Adipocyte (in vitro differentiated cells): ENCODE data around the gene RGS7BP.

Source experiments
- DNase-seq: peaks from one replicate; pipeline ENCODE4 v3.0.0-alpha.2; 2015; ENCODE audit warnings: low read depth
- H3K27me3 ChIP-seq: replicated peaks from 2 replicates; pipeline ENCODE4 v1.7.0; 2013; ENCODE audit warnings: mild to moderate bottlenecking, low read length, moderate library complexity; ENCODE audit not compliant: control insufficient read depth, insufficient read depth
- H3K36me3 ChIP-seq: 2 replicates; pipeline ENCODE4 v1.7.0; 2013; ENCODE audit warnings: low read length, mild to moderate bottlenecking, moderate library complexity; ENCODE audit not compliant: control insufficient read depth, insufficient read depth, severe bottlenecking
- H3K4me1 ChIP-seq: 2 replicates; pipeline ENCODE4 v1.7.0; 2013; ENCODE audit warnings: mild to moderate bottlenecking, low read length, moderate library complexity; ENCODE audit not compliant: control insufficient read depth, insufficient read depth
- H3K4me3 ChIP-seq: 2 replicates; pipeline ENCODE4 v1.7.0; 2013; ENCODE audit warnings: mild to moderate bottlenecking, low read length, moderate library complexity
- H3K9ac ChIP-seq: 2 replicates; pipeline ENCODE4 v1.7.0; 2013; ENCODE audit warnings: mild to moderate bottlenecking, low read length, moderate library complexity
- H3K9me3 ChIP-seq: 2 replicates; pipeline ENCODE4 v1.7.0; 2013; ENCODE audit warnings: mild to moderate bottlenecking, low read length, moderate library complexity; ENCODE audit not compliant: control insufficient read depth

Gene RGS7BP

DNA sequence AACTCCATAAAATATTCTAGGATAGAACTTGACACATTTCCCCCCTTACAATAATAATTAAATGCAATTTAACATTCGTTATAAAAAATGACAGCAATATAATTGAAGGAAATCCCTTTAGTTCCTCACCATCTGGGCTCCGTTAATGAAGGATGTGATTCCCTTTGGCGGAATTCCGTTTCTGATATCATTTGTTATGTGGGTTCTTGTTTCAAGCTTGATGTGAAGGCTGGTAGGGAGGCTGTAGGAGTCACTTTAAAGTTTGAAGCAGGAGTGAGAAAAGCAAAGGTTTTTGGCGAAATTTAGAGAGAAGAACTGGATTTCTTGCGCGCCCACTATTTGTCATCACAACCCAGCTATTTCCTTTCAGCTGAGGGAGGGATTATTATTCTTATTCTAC is 4.0 kb downstream of the RGS7BP start:
- H3K36me3 ChIP-seq, result no peaks in the 10 kb centered on the region
- H3K9ac ChIP-seq, result no peak overlapping the region
- peaks cover 4% of the 10 kb centered on the region for H3K4me1 ChIP-seq
- H3K4me3 ChIP-seq, result no peak overlapping the region
- no peak for DNase-seq
- H3K27me3 ChIP-seq, result peaks cover 60% of the 10 kb centered on the region
- H3K9me3 ChIP-seq, result no peaks in the 10 kb centered on the region

- H3K27me3 ChIP-seq, result peaks cover 29% of the 10 kb centered on the region
These were observed 7.7 kb downstream of the RGS7BP start for GRCh38 chr5:64513492-64513891.

DNA sequence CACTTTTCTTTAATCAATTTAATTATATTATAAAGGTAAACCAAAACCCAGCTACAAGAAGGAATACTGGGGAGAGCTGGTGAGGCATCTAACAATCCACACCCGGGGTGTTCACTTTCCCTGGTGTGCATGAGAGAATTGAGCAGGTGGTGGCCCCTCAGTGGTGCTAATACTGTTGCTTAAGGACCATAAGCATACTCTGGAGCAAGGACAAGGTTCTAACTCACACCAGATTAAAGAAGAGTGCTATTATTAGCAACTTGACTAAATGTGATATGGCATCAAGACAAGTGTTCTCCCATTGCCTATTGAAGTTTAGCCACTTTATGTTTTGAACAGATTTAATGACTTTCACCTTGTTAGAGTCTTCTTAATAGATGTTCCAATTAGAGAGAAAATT is 8.8 kb downstream of the RGS7BP start:
- no peaks in the 10 kb centered on the region for H3K9me3 ChIP-seq
- no peak overlapping the region for H3K9ac ChIP-seq
- H3K27me3 ChIP-seq, result peaks cover 22% of the 10 kb centered on the region
- no peak for DNase-seq
- H3K4me3 ChIP-seq, result no peak overlapping the region
- H3K4me1 ChIP-seq, result no peaks in the 10 kb centered on the region
- H3K36me3 ChIP-seq, result no peaks in the 10 kb centered on the region

More at GRCh38 chr5:64513492-64513891, 7.7 kb downstream of the RGS7BP start:
- Histone ChIP-seq H3K4me3 (no peak overlapping the region), H3K36me3 (no peaks in the 10 kb centered on the region), H3K9me3 (no peaks in the 10 kb centered on the region), H3K4me1 (no peaks in the 10 kb centered on the region), H3K9ac (no peak overlapping the region)
- DNase-seq, result no peak

DNA sequence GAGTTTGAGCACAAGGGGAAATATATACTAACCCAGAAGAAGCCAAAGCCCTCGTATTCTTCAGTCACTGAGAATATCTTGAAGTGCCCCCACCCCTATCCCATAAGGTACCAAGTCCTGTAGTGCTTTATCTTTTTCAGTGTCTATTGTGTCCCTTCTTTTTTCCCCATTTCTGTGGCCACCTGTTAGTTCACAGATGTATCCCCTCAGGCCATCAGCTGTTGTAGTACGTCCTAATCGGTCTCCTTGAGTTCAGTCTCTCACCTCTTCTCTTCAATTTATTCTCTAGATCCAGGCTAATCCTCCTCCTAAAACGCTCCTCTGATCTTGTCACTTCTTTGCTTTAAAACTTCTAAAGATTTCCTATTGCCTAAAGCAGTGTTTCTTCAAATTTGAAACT is 10.4 kb downstream of the RGS7BP start:
- H3K9me3 ChIP-seq, result no peaks in the 10 kb centered on the region
- H3K4me1 ChIP-seq, result no peaks in the 10 kb centered on the region
- no peak overlapping the region for H3K4me3 ChIP-seq
- H3K9ac ChIP-seq, result no peak overlapping the region
- H3K27me3 ChIP-seq, result peaks cover 12% of the 10 kb centered on the region
- no peaks in the 10 kb centered on the region for H3K36me3 ChIP-seq
- DNase-seq, result no peak

DNA sequence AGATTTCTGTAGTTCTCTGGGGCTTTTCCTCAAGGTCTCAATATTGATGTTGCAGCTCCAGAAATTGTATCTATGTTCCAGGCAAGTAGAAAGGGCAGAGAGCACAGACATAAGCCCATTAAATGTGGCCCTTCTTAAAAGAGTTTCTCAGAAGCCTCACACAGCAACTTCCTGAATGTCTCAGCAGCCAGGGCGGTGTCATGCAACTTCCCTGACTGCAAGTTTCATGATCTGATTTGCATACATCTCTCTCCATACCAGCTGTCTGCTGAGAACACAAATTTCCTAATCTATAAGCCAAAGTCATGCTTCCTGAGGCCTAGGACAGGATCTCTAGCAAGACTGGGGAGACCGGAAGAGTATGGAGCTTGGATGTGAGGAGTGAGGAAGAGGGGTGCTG is 13.0 kb downstream of the RGS7BP start:
- no peak overlapping the region for H3K4me3 ChIP-seq
- H3K36me3 ChIP-seq, result no peaks in the 10 kb centered on the region
- no peaks in the 10 kb centered on the region for H3K4me1 ChIP-seq
- no peaks in the 10 kb centered on the region for H3K9me3 ChIP-seq
- no peak for DNase-seq
- no peak overlapping the region for H3K9ac ChIP-seq
- H3K27me3 ChIP-seq, result peaks cover 6% of the 10 kb centered on the region

DNA sequence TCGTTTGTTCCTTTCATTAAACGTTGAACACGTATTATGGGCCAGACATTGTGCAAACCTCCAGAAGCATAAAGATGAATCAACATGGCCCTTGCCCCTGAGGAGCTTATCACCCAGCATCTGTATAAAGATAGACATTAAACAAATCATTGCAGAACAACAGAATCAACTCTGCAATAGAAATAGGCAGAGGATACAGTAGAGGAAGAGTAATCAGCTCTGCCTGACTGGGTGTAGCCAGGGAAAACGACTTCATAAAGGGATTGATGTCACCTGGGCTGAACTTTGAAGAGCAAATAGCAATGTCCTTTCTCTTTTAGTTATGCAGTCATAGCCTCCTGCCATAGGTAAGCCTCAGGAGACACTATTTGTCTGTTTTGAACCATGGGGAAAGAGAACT is 13.4 kb downstream of the RGS7BP start:
- no peaks in the 10 kb centered on the region for H3K36me3 ChIP-seq
- no peak for DNase-seq
- H3K27me3 ChIP-seq, result peaks cover 6% of the 10 kb centered on the region
- H3K4me3 ChIP-seq, result no peak overlapping the region
- H3K9ac ChIP-seq, result no peak overlapping the region
- H3K9me3 ChIP-seq, result no peaks in the 10 kb centered on the region
- no peaks in the 10 kb centered on the region for H3K4me1 ChIP-seq

- H3K9ac ChIP-seq, result no peak overlapping the region
- H3K9me3 ChIP-seq, result no peaks in the 10 kb centered on the region
- H3K4me3 ChIP-seq, result no peak overlapping the region
- DNase-seq, result no peak
- H3K27me3 ChIP-seq, result peaks cover 6% of the 10 kb centered on the region
- H3K36me3 ChIP-seq, result no peaks in the 10 kb centered on the region
- no peaks in the 10 kb centered on the region for H3K4me1 ChIP-seq
These were observed 21.1 kb downstream of the RGS7BP start for GRCh38 chr5:64526734-64527439.

DNA sequence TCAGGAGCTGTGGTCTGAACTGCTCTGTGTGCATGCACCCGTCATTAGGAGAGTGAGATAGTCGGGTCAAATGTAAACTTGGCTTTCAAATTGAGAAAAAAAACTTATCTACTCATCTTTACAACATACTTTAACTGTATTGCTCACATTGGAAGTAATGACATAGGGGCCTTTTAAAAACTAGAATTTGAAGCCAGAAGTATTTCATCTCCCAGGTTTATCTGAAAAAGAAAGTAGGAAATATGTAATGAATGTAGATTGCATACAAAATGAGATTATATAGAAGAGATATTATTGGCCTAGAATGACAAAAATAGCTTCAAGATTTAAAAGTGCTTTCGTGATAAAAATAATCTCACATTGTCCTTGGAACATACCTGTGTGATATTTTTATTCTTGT is 24.3 kb downstream of the RGS7BP start:
- DNase-seq, result no peak

DNA sequence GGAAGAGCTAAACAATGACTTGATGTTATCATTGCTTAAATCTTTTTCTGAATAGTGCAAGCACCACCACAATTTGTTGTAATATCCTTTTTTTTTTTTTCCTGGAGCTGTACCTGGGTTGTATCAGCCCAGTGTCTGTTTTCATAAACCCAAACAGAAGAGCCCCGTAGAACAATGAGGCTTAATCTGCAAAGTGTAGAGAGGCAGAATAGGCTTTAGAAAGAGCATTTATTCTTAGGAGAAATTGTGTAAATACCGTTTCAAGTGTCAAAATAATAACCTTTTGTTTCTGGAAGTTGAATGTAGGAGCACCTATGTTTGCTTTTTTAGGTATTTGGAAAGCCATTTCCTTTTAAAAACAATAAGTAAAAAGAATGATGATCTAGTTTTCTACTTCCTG is 26.4 kb downstream of the RGS7BP start:
- Histone ChIP-seq H3K9me3 (no peaks in the 10 kb centered on the region), H3K9ac (no peak overlapping the region), H3K27me3 (peaks cover 8% of the 10 kb centered on the region), H3K36me3 (no peaks in the 10 kb centered on the region), H3K4me3 (no peak overlapping the region), H3K4me1 (no peaks in the 10 kb centered on the region)
- no peak for DNase-seq

More for the DNA sequence above, 24.3 kb downstream of the RGS7BP start:
- H3K4me3 ChIP-seq, result no peak overlapping the region
- no peaks in the 10 kb centered on the region for H3K36me3 ChIP-seq
- no peak overlapping the region for H3K9ac ChIP-seq
- no peaks in the 10 kb centered on the region for H3K9me3 ChIP-seq
- H3K27me3 ChIP-seq, result peaks cover 14% of the 10 kb centered on the region
- no peaks in the 10 kb centered on the region for H3K4me1 ChIP-seq

DNA sequence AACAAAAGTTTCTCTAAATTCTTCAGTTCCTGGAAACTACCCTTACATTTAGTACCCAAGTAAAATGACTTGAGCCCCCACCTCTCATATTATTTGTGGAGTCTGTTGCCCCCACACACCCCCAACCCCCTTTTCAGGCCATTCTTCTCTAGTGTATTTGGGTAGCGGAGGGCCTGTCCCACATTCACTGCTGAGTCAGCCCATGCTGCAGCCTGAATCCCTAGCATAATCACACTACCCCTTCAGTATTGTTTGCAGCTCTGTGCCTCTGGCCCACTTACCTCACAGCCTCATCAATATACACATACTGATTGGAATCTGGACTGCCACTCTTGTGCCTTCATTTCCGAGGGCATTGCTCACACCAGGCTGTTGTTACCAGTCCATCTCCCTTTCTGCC is 26.8 kb downstream of the RGS7BP start:
- DNase-seq, result no peak
- Histone ChIP-seq H3K9ac (no peak overlapping the region), H3K4me1 (no peaks in the 10 kb centered on the region), H3K4me3 (no peak overlapping the region), H3K36me3 (no peaks in the 10 kb centered on the region), H3K27me3 (peaks cover 9% of the 10 kb centered on the region), H3K9me3 (no peaks in the 10 kb centered on the region)

DNA sequence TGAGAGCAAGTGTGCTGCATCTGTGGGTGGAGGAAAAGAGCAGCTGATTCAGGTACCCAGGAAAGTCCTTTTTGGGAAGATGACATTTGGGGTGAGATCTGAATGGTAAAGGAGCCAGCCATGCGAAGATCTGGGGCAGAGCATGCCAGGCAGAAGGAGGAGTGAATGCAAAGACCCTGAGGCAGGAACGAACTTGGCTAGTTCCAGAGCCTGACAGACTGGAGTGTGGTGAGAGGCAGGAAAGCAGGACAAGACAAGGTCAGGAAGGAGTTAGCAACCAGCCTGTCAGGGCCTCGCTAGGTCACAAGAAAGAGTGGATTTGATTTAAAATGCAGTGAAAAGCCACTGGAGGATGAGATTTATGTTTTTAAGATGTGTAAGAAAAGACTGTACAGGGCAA is 28.2 kb downstream of the RGS7BP start:
- Histone ChIP-seq H3K27me3 (peaks cover 10% of the 10 kb centered on the region), H3K4me3 (no peak overlapping the region), H3K4me1 (no peaks in the 10 kb centered on the region), H3K36me3 (no peaks in the 10 kb centered on the region), H3K9me3 (no peaks in the 10 kb centered on the region), H3K9ac (no peak overlapping the region)
- no peak for DNase-seq

- Histone ChIP-seq H3K27me3 (no peaks in the 10 kb centered on the region), H3K9me3 (peaks cover 10% of the 10 kb centered on the region), H3K4me1 (no peaks in the 10 kb centered on the region), H3K4me3 (no peak overlapping the region), H3K36me3 (no peaks in the 10 kb centered on the region), H3K9ac (no peak overlapping the region)
- DNase-seq, result no peak
These were observed 52.1 kb downstream of the RGS7BP start for GRCh38 chr5:64557911-64558310.
